ENCODE results near the gene TSPAN8.

- TF ChIP-seq POLR2AphosphoS5 (IDR thresholded peaks at IDR 0.05; ENCODE audit: low read depth, low read length) (no peak), CTCF (IDR thresholded peaks at IDR 0.05) (no peak), SIN3A (IDR thresholded peaks at IDR 0.05; ENCODE audit: borderline replicate concordance, insufficient read depth, low read depth, low read length) (no peak), TCF7L2 (IDR thresholded peaks at IDR 0.05; ENCODE audit: low read depth, low read length) (no peak)
- TF ChIP-seq, protein P1, sequence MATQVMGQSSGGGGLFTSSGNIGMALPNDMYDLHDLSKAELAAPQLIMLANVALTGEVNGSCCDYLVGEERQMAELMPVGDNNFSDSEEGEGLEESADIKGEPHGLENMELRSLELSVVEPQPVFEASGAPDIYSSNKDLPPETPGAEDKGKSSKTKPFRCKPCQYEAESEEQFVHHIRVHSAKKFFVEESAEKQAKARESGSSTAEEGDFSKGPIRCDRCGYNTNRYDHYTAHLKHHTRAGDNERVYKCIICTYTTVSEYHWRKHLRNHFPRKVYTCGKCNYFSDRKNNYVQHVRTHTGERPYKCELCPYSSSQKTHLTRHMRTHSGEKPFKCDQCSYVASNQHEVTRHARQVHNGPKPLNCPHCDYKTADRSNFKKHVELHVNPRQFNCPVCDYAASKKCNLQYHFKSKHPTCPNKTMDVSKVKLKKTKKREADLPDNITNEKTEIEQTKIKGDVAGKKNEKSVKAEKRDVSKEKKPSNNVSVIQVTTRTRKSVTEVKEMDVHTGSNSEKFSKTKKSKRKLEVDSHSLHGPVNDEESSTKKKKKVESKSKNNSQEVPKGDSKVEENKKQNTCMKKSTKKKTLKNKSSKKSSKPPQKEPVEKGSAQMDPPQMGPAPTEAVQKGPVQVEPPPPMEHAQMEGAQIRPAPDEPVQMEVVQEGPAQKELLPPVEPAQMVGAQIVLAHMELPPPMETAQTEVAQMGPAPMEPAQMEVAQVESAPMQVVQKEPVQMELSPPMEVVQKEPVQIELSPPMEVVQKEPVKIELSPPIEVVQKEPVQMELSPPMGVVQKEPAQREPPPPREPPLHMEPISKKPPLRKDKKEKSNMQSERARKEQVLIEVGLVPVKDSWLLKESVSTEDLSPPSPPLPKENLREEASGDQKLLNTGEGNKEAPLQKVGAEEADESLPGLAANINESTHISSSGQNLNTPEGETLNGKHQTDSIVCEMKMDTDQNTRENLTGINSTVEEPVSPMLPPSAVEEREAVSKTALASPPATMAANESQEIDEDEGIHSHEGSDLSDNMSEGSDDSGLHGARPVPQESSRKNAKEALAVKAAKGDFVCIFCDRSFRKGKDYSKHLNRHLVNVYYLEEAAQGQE (IDR thresholded peaks at IDR 0.05; ENCODE audit: insufficient read depth in 1 of 2, low read depth in 2 of 2, low read length in 1 of 2) = no peak
Measured at GRCh38 chr12:71164568-71165197, 6.9 kb upstream of the TSPAN8 start.
